Neuronal stem cell (in vitro differentiated cells): ENCODE measurements around the gene TMEM167A.

Experiments
- small RNA-seq: library from polyadenylated mRNA; stranded (forward); fragments of <200 nt; extraction: miRNeasy Mini kit (QIAGEN cat#:217004); gene quantifications from one replicate; pipeline ENCODE3, GENCODE V24; 2013; ENCODE audit not compliant: insufficient read depth

The TMEM167A gene

Small RNA genes lying within 50 kb of the gene (small RNA-seq; reads per million reads assigned to genes)
- gene SCARNA18: 26.4 reads per million, percentile 85 among the genes with 10 or more reads in this experiment
